GM21717 (cell line): ENCODE measurements around the gene VAMP5.
"Not testable (repeated sequence)": the region's sequence is repeated elsewhere in the genome, so short reads cannot be mapped to it uniquely, and the experiment has no call there.

Experiments
- ATAC-seq: cut with Tn5 transposase; IDR thresholded peaks from one replicate; pipeline ENCODE4 v1.9.1; 2021; ENCODE audit warnings: mild to moderate bottlenecking, moderate library complexity; ENCODE audit not compliant: unreplicated experiment

Gene VAMP5

DNA sequence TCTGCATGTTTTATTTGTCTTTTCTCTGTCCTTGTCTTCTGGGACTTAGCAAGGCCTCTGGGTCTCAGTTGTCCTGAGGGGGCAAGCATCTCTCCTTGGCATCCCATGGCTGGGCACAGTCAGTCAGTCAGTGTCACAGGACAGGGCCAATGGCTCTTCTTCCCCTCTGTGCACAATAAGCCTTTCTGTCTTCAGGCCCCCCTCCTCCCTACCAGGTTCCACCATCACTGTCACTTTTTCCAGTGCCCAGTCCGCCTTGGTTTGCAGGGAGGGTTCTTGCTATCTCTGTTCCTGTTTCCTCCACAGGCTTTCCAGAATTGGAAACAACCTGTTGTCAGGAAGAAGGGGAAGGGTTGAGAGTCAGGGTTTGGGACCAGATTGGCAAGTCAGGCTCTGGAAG is 1.7 kb upstream of the VAMP5 start:
- ATAC-seq = no peak

DNA sequence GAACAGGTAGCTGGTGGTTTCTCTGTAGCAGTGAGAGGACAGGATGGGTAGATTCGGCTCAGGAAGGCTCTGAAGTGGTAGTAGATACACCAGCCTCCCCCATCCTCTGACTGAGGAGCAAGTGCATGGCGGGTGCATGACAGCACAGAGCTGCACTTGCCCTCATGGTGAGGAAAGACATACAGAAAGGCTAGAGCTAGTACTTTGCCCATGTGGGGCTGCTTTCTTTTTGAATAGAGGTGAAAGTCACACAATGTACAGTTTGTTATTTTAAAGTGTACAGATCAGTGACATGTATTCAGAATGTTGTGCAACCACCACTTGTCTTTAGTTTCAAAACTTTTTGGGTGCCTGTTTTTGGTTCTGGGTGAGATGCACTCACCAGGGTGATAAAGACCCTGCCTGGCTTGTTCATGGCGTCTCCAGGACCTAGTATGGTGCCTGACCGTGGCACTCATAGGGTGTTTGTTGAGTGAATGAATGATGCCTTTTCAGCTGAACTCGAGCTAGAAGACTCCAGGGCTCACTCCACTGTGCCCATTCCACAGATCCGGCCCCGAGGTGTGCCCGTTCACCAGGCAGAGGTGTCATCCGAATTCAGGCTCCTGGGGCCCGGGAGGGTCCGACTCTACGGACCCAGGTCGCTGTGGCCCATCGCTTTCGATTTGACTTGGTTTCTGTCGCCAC is 421 bp upstream of the VAMP5 start:
- ATAC-seq = peak; percentile 66

DNA sequence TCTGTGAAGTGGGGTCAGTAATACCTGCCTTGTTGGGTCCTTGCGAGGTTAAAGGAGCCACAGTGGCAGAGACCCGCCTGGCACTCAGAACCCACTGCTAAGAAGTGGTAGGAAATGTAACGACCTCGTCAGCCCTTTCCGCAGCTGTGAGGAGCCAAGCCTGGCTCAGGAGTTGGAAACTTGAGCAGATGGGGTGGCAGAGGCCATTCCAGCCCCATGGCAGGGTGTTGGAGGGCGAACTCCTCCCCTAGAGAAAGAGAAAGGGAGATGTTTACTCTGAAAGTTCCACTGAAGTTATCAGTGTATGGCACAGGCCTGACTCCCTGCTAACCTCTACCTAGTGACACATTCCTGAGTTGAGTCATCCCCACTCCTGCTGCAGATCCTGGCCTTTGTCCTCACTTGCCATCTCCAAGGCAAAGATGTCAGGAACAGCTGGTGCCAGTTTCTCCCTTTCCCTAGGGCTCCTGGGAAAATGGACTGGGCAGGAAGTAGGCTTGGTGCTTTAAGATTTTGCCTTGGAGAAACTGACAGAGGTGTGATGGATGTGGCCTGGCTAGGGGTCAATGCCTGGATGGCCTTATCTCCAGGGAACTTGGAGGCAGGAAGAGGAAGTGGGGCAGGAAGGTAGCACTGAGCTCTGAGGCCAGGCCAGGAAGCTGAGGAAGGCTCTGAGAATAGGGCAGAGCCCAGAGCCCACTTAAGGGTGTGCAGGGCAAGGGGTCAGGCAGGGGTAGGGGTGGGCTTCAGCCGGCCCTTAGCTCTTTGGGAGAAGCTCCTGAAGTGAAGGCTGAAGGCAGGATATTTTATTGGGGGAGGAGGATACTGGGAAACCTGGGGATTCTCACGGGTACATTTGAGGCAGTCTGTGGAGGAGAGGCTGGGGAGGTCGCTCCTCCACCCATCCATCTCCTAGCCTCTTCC is 888 bp downstream of the VAMP5 start:
- ATAC-seq = peak; percentile 44

DNA sequence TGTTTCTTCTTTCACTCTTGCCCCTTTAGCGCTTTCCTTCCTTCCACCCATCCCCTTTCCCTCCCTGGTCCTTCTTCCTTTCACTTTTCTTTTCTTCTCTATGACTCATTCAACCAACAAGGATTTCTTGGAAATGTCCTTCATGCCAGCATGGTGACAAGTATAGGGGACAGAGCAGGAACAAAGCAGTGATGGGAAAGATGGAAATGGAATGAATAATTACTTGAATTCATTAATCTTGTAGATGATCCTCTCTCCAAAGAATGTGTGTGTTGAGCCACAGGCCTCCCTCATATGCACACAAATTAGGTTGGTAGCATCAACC is 1.5 kb downstream of the VAMP5 start:
- no peak for ATAC-seq

DNA sequence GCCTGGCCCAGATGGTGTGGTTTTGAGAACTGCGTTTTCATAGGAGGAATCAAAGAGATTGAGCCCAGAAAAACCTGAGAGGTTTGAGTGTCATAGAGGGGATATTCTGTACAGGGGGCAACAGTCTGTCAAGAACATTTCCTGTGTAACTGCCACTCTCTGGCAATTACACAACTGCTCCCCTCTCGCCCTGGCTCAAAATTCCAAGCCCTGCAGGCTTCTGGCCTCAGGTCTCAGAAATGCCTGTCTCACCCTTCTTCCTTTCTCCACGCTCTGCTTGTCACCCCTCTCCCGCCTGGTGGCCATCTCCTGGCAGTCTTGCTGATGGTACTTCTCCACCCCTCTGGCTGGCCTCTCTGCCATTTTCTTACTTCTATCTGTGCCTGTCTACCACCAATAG is 4.0 kb downstream of the VAMP5 start:
- no peak for ATAC-seq

DNA sequence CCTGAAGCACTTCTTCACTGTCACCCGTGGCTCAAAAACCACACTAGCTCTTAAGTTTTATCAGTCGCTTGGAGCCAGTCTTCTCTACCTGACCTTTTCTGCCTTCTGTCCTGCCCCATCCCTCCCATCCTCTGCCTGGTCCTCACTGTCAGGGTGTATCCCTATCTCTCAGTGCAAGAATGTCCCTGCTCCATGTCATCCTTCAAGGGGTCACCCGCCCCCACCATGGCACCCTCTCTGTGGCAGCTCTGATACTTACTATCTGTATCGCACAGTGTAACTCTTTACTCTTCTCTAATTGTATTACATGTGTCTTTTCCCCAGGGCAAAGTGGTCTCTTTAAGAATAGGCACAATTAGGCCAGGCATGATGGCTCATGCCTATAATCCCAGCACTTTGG is 4.4 kb downstream of the VAMP5 start:
- ATAC-seq = no peak

DNA sequence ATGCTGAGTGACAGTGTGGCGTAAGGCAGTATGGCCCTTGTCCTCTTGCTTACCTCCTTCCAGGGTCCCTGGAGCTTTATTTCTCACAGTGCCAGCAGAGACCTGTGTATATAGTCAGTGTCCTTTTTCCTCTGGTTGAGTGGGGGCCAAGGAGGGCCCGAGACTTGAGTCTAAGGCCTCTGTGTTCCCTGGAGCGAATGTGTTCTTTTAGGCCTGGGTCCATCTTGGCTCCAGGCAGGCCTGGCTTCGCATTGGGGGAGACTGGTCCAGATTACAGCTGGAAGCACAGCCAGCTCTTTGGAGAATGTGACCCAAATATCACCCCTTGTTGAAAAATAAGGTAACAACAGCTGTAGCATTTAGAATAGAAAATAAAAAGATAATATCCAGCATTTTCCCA is 5.0 kb downstream of the VAMP5 start:
- no peak for ATAC-seq

DNA sequence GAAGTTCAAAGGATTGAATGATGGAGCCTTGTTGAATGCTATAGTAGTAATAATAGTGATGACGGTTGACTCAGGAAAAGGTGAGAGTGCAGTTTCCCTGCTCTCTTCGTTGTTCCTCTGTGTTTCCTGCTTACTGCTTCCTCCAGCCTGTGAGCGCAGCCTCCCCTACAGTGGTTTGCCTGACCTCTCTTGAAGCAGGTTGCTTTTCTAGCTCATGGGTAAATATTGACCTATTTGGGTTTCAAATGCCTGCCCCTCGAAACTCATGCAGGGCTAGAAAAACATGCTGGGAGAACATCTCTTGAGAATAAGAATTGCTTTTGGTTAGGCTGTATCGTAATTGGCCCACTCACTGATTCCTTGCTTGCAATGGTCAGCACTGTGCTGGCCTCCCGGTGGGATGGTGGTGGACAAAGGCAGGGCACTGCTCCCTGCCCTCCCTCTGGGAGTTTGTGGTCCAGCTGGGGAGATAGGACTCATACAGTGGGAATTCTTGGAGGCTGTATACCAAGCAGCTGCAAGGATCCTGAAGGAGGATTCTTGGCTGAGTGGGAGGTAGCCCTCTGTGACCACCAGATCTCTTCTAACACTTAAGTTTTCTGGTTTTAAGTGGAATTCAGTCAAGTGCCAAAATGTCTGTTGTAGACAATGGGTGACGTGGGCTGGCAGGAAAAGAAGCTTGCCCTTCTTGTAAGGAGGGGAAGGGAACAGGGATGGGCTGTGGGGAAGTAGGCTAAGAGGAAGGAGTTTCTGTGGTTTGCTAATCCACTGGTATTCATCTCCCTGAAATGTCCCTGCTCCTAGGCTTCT is 6.0 kb downstream of the VAMP5 start:
- no peak for ATAC-seq

DNA sequence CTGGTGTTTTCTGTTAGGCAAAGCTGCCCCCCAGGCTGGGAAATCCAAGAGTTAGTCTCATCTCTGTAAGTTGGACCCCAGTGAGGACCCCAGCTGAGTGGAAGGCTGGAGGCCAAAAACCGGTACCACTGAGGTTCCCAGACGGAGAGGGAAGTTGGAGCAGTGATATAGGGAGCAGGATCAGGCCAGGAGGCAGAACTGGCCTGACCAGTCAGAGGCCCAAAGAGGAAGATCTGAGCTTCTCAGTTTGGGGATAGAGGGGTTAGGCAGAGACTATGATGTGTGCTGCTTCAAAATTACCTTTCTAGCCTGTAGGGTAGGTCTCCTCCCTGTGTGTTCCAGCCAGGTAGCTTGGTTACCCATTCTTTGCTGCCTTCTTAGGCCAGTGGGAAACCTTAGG is 6.7 kb downstream of the VAMP5 start:
- ATAC-seq = no peak

DNA sequence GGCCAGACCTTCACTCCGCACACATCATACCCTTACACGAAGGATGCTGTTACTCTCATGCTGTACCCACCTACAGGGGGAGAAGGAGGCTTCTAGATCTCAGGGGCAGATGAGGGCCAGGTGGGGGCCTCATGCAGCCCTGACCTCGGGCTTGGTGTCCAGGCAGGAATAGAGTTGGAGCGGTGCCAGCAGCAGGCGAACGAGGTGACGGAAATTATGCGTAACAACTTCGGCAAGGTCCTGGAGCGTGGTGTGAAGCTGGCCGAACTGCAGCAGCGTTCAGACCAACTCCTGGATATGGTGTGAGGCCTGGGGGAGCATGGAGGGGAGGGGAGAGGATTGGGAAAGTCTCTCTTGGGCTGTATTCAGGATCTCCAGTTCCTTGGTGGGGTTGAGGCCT is 7.3 kb downstream of the VAMP5 start:
- ATAC-seq = no peak

DNA sequence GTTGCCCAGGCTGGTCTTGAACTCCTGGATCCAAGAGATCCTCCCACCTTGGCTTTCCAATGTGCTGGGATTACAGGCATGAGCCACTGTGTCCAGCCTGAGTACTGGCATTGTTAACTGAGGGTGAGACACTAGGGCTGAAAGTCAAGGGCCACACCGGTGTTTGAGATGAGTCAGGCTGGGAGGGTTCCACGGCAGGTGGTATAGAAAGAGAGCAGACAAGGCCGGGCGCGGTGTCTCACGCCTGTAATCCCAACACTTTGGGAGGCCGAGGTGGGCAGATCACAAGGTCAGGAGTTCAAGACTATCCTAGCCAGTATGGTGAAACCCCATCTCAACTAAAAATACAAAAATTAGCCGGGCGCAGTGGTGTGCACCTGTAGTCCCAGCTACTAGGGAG is 8.1 kb downstream of the VAMP5 start:
- not testable (repeated sequence) for ATAC-seq

DNA sequence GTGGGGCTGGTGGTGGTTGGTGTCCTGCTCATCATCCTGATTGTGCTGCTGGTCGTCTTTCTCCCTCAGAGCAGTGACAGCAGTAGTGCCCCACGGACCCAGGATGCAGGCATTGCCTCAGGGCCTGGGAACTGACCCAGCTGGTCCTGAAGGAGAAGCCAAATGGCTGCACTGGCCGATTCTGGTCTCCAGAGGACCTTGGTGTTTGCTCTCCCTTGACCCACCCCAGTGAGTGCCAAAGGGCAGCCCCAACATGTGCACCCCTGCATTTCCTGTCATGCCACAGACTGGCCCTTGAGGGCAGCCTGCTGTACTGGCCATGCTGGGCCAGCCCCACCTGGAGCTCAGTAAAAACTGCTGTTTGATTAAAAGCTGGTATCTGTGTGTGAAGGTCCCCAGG is 8.8 kb downstream of the VAMP5 start:
- no peak for ATAC-seq

DNA sequence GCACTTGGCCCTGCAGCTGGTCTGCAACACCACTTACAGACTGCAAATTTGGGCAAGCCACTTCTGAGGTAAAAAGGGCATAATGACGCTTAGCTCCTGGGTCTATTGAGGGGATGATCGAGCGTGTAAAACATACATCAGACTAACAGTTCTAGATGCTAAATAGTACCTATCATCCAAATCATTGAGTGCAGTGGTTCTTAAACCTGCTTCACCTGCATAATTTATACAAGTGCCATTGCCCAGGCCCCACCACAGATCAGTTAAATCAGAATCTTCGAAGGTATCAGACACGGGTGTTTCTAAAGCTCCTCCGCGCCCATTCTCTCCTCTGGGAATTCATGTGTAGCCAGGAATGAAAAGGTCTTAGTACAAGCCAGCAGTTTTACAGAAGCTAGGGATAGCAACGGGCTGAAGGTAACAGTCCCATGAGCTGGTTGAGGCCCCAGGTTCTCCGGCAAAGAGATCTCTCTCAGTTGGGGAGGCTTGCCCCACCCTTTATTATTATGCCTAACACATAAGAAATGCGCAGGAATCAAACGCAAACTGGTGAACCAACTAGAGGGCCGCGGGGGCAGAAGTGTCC is 10.6 kb downstream of the VAMP5 start:
- ATAC-seq = no peak

DNA sequence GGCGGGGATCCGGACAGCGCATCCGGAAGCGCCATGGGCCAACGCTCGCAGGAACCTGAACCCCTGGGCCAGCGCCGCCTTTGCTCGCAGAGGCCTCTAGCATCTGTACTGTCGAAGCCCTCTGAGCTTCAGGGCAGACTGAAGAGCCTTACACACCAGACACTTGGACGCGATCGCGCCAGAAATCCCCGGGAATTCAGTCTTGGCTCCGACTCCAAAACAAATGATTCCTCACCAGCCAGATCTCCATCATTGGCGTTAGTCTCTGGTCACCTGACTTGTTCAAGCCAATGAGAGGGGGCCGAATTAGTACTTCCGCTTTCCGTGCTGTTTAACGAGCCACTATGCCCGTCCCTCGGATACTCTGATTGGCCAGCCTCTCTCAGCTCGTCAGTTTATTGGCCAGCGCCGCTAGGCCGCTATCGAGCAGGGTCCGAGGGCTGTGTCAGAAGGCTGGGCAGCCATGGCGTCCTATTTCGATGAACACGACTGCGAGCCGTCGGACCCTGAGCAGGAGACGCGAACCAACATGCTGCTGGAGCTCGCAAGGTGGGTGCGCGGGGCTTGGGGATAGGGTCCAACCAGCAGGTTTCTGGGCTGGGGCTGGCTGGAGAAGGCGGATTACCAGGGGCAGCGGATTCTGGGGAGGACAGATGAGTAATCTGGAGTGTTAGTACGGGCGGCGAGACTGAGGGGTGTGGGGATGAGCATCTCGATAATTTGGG is 11.2 kb downstream of the VAMP5 start, which contains the start of gene RNF181:
TSS of gene RNF181 (plus strand) at position 445 of the 725 bp plus-strand sequence. CDS start at position 464, 19 bp downstream.
- peak; percentile 98 for ATAC-seq

DNA sequence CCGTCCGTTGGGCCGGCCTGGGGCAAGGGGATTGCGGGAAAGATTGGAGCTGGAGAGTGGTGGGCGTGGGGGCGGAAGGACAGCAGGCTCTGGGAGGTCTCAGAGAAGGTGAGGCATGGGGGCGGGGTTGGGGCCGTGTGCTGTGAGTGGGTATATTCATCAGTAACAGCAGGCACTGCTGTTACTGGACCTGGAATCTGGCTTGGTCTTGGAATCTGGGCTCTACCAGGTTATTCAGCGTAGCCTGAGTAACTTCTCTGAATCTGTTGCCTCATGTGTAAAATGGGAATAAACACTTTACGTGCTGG is 11.7 kb downstream of the VAMP5 start:
- no peak for ATAC-seq

DNA sequence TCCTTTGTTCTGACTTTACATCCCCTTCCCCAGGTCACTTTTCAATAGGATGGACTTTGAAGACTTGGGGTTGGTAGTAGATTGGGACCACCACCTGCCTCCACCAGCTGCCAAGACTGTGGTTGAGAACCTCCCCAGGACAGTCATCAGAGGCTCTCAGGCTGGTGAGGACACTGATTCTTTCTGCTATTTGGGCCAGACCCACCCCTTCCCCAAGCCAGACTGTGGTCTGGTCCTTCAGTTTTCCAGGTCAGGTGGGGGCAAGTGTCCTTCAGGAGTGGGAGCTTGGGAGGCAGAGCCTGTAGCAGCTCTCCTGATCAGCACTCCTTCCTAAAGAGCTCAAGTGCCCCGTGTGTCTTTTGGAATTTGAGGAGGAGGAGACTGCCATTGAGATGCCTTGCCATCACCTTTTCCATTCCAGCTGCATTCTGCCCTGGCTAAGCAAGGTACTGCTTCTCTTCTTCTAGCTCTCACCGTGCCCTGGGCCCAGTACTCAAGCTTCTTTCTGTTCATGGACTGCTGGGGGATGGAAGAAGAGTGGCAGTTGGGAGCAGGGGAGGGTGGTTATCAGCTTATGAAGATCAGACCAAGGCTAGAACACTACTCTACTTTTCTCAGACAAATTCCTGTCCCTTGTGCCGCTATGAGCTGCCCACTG is 12.4 kb downstream of the VAMP5 start:
- ATAC-seq = no peak

DNA sequence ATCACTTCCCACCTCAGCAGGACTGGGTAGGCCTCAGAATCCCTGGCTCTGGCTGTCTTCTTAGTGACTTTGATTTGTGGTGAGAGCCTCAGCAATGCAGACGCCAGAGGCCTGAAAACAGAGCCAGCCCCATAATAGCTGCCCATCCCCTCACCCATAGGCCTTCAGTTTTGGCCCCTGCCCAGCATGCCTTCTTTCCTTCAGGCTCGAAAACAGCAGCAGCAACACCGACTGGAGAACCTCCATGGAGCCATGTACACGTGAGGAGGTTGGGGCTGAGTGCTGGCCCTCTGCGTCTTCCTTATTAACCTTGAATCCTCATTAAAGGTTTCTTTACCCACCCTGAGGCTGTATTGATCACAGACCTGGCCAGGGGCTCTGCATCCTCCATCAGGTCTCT is 13.0 kb downstream of the VAMP5 start:
- ATAC-seq = no peak

DNA sequence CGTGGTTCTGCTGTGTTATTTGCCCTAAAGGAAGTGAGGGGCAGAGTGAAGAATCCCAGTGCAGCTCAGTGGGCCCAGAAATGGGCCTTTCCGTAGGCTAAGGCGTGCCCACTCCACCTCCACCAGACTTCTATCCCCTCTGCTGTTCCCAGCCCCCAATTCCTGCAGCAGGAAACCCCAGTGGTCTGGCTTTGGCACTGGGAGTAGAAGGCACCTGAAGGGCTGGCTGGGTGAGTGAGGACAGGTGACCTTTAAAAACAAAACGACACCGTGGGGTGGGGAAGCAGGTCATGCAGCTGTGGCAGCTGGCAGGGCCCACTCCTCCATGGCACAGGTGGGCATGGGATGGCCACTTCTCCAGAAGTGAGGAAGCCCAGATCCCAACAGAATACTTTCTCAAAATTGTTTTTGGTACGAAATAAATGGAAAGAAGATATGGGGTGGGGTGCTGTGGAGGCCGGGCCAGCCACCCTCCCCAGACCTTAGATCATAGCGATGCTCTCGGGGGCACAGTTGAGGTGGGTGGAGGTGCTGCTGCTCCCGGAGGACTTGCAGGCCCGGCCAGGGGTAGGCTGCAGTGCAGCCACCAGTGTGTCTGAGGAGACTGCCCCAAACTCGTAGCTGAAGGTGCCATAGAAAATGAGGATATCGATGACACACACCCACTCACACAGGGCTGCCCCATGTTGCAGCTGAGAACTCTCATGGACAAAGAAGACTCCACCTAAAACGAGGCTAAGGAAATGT is 14.5 kb downstream of the VAMP5 start:
- no peak for ATAC-seq

DNA sequence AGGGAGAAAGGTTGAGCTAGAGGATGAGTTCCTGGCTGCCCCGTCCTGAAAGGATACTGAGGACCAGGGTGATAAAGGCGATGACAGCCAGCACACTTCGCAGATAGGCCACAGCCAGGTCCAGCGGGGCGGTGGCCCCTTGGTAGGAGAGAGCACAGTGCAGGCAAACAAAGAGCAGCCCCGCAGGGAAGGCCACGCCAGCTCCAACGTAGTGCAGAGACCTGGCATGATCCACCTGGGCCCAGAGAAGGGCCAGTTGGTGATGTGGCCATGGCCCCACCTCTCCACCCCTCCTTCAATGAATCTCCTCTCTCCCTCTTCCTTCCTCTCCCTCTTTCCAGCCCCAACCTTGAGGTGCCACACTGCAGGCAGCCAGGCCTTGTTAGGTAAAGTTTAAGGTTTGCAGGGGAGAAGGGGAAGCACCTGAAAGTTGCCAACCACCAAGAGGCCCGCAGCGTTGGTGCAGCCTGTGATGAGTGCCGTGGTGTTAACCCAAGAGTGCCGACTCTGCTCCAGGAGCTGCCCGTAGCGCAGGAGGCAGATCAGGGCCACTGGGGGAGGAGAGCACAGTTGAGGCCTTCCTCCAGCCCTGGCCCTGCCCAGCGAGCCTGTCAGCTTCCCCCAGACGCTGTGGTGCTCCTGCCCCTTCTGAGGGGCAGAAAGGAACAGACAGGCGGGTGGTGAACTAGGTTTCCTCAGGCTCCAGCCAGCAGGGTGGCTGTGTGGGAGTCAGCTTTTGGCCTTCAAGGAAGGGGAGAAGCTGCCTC is 15.4 kb downstream of the VAMP5 start:
- no peak for ATAC-seq
